GM20000 (cell line): ENCODE results near the gene C16orf86.

Experiments used
- DNase-seq: peaks from one replicate; pipeline ENCODE4 v3.0.0; 2012; ENCODE audit warnings: low spot score
- CTCF ChIP-seq: IDR thresholded peaks from 2 replicates; pipeline ENCODE4 v1.5.1; 2012; ENCODE audit warnings: mild to moderate bottlenecking, control low read depth; ENCODE audit errors: extremely low read depth, missing control alignments

C16orf86 gene

DNA sequence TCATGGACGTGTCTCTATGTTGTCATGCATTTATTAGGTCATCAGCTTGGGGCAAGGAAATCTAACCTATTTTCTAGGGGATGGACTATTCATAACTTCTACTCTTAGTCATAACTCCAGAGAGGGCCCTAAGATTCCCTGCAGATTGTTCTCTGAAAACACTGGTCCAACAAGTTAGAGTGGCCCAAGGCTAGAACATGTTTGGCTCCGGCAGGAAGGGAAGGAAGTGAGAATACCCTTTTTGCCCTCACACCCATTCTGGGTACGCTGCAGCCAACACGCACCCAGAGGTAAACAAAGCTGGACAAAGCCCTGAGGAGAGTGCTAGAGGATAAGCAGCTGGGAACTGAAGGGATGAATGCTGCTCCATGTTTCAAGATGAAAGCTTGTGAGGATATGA lies 9.9 kb downstream of the C16orf86 start:
- no peak for TF ChIP-seq CTCF
- DNase-seq, result no peak

- no peak for TF ChIP-seq CTCF
- DNase-seq, result no peak
Observed at GRCh38 chr16:67676939-67677338, 10.3 kb downstream of the C16orf86 start.

GRCh38 chr16:67677712-67678111 lies 11.1 kb downstream of the C16orf86 start:
- DNase-seq, result no peak

GRCh38 chr16:67678354-67679023 lies 11.9 kb downstream of the C16orf86 start:
- no peak for DNase-seq
- no peak for TF ChIP-seq CTCF

More at GRCh38 chr16:67677712-67678111, 11.1 kb downstream of the C16orf86 start:
- no peak for TF ChIP-seq CTCF

DNA sequence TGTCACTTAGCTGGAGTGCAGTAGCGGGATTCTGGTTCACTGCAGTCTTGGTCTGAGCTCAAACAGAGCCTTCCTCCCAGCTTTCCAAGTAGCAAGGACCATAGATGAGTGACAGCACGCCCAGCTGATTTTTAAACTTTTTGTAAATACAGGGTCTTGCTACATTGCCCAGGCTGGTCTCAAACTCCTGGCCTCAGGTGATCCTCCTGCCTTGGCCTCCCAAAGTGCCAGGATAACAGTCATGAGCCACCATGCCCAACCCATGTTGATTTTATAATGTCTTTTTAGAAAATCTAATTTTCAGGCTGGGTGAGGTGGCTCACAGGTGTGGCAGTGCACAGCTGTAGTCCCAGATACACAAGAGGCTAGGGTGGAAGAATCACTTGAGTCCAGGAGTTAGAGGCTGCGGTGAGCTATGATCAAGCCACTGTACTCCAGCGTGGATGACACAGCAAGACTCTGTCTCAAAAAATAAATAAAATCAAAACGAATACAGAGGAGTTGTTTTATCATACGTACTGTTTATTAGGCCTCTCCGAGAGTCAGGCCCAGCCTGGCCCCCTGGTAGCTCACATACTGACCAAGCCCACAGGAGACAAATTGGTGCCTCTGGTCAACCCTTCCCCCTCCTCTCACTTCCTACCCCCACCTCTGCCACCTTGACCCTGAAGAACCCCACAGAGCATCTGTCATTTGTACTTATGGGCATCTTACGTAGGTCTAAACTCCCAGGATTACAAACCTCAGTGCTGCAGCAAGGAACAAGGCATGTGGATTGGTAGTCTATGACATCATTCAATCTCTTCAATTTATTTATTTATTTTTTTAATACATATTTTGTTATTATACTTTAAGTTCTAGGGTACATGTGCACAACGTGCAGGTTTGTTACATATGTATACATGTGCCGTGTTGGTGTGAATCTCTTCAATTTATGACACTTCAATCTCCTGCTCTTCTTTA lies 13.6 kb downstream of the C16orf86 start:
- no peak for DNase-seq

DNA sequence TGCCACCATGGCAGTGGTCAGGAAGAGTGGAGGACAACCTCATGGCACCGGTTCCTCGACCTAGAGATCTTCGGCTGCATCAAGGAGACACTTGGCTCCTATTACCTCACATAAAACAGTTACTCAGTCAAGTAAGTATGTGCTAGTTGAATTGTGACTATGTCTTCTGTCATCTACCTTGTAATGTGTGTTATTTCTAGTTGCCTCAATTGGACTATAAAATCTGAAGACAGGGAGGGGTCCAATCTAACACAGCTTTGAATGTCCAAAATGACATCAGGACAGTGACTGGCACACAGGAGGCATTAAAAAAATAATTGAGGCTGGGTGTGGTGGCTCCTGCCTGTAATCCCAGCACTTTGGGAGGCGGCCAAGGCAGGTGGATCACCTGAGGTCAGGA lies 17.2 kb downstream of the C16orf86 start:
- no peak for TF ChIP-seq CTCF
- DNase-seq, result no peak

More for the DNA sequence above, 13.6 kb downstream of the C16orf86 start:
- TF ChIP-seq CTCF, result no peak
